K562 (cell line): ENCODE measurements around the gene PPP6R1. TPM values are rescaled to one million over a fixed set of nuclear protein-coding genes. Genes with fewer than 3 reads are reported as not detected.

Source experiments
- ARID3A ChIP-seq: IDR thresholded peaks from 2 replicates; pipeline ENCODE4 v1.6.1; 2012; ENCODE audit warnings: low read depth, low read length, improper control_type of control experiment, borderline replicate concordance
- DIDO1 ChIP-seq: fragments of 450-650 bp; IDR thresholded peaks from 2 replicates; pipeline ENCODE4 v1.6.1; 2016; ENCODE audit warnings: low read depth, missing biosample characterization, missing genetic modification characterization
- EP300 ChIP-seq: IDR thresholded peaks from 2 replicates; pipeline ENCODE4 v1.6.1; 2012; ENCODE audit warnings: low read length, improper control_type of control experiment
- ETV1 ChIP-seq: fragments of 450-650 bp; conservative IDR thresholded peaks from 2 replicates; pipeline ENCODE4 v1.6.1; 2016; ENCODE audit warnings: missing genetic modification characterization, control low read depth, low read depth, missing compliant biosample characterization
- FOSL1 ChIP-seq: fragments of 200-800 bp; sonication (Bioruptor generic); conservative IDR thresholded peaks from 2 replicates; pipeline ENCODE4 v1.6.1; 2016; ENCODE audit warnings: missing genetic modification characterization, missing compliant biosample characterization
- HLTF ChIP-seq: fragments of 450-650 bp; IDR thresholded peaks from 2 replicates; pipeline ENCODE4 v1.6.1; 2016
- JUND ChIP-seq, 2 experiments: IDR thresholded peaks; 2 replicates in 1 of 2; 3 replicates in 1 of 2; pipeline ENCODE4 v1.6.1; 2011; ENCODE audit warnings: borderline replicate concordance in 2 of 2, low read depth in 2 of 2, low read length in 2 of 2, improper control_type of control experiment in 1 of 2, missing biosample characterization in 1 of 2, missing genetic modification characterization in 1 of 2, missing genetic modification reagents in 1 of 2
- NR2C1 ChIP-seq, 2 experiments: fragments of 450-650 bp; IDR thresholded peaks; 2 replicates each; pipeline ENCODE4 v1.6.1; 2017; ENCODE audit warnings: mild to moderate bottlenecking in 2 of 2, antibody characterized with exemption in 1 of 2, inconsistent platforms in 1 of 2, missing compliant biosample characterization in 1 of 2, missing genetic modification characterization in 1 of 2
- NRF1 ChIP-seq, 2 experiments: fragments of 450-650 bp; IDR thresholded peaks in 1 of 2; conservative IDR thresholded peaks in 1 of 2; 2 replicates each; pipeline ENCODE4 v1.6.1; 2014; ENCODE audit warnings: mild to moderate bottlenecking in 2 of 2
- POU5F1 ChIP-seq: fragments of 150-350 bp; IDR thresholded peaks from 2 replicates; pipeline ENCODE4 v1.6.1; 2014; ENCODE audit warnings: borderline replicate concordance, low read length, low read depth, mild to moderate bottlenecking; ENCODE audit not compliant: partially characterized antibody
- PPARD ChIP-seq: fragments of 250-450 bp; sonication (Bioruptor Pico); IDR thresholded peaks from 2 replicates; pipeline ENCODE4 v1.8.0; 2022; ENCODE audit warnings: inconsistent platforms, mild to moderate bottlenecking, moderate library complexity
- PTTG1 ChIP-seq: fragments of 450-650 bp; IDR thresholded peaks from 2 replicates; pipeline ENCODE4 v1.6.1; 2016; ENCODE audit warnings: low read depth, mild to moderate bottlenecking, missing genetic modification characterization, missing compliant biosample characterization
- RBM25 ChIP-seq: fragments of 200-400 bp; formaldehyde crosslinking; IDR thresholded peaks from 2 replicates; pipeline ENCODE4 v1.6.1; 2018; ENCODE audit warnings: low read length, low read depth, moderate library complexity; ENCODE audit not compliant: severe bottlenecking
- TAF7 ChIP-seq: fragments of 450-650 bp; IDR thresholded peaks from 2 replicates; pipeline ENCODE4 v1.6.1; 2016; ENCODE audit warnings: missing genetic modification characterization, missing compliant biosample characterization
- TEAD4 ChIP-seq, 2 experiments: sonication (generic) in 1 of 2; formaldehyde crosslinking in 1 of 2; IDR thresholded peaks; 2 replicates each; pipeline versions ENCODE4 v1.6.1 to v1.8.0; 2012 to 2022; ENCODE audit warnings: borderline replicate concordance in 1 of 2, inconsistent platforms in 1 of 2, low read length in 1 of 2, mild to moderate bottlenecking in 1 of 2, missing genetic modification reagents in 1 of 2
- YBX1 ChIP-seq: fragments of 450-650 bp; IDR thresholded peaks from 2 replicates; pipeline ENCODE4 v1.7.1; 2016; ENCODE audit warnings: mild to moderate bottlenecking
- ZNF146 ChIP-seq: IDR thresholded peaks from one replicate; pipeline ENCODE4 v1.6.1; 2018; ENCODE audit warnings: missing compliant biosample characterization; ENCODE audit not compliant: unreplicated experiment
- ZNF23 ChIP-seq: fragments of 250-450 bp; sonication (Bioruptor Pico); IDR thresholded peaks from 2 replicates; pipeline ENCODE4 v1.4.0; 2020; ENCODE audit warnings: mild to moderate bottlenecking
- ZNF24 ChIP-seq: fragments of 450-650 bp; IDR thresholded peaks from 2 replicates; pipeline ENCODE4 v1.6.1; 2016
- polyA plus RNA-seq, 8 experiments: library from polyadenylated mRNA; depleted of rRNA in 4 of 8; stranded (reverse) in 5 of 8; unstranded in 3 of 8; fragments of >200 nt; fragmentation: Nextera tagmentation in 2 of 8; fragmentation: Illumina TruSeq in 1 of 8; extraction: Ambion mirVana in 2 of 8; extraction: Trizol in 1 of 8; gene quantifications; 2 replicates each; pipeline versions ENCODE4 v1.2.1 to v1.2.3, GENCODE V29; 2011 to 2014; ENCODE audit warnings: inconsistent platforms in 1 of 8, missing spikeins in 1 of 8
- total RNA-seq, 7 experiments: library from RNA; depleted of rRNA in 6 of 7; stranded (reverse); fragments of >200 nt in 6 of 7; fragmentation: Illumina TruSeq in 2 of 7; extraction: Trizol in 2 of 7; gene quantifications; 2 replicates each; pipeline versions ENCODE4 v1.2.1 to v1.2.3, GENCODE V29; 2011 to 2021; ENCODE audit warnings: low replicate concordance in 1 of 7
- TF ChIP-seq, protein P1 (sequence below): fragments of 250-450 bp; sonication (Bioruptor Pico); IDR thresholded peaks from 2 replicates; pipeline ENCODE4 v1.8.0; 2022; ENCODE audit warnings: inconsistent platforms
- TF ChIP-seq, protein P2 (sequence below): sonication (generic); formaldehyde crosslinking; IDR thresholded peaks from 2 replicates; pipeline ENCODE4 v1.8.0; 2022; ENCODE audit warnings: mild to moderate bottlenecking, missing genetic modification reagents

PPP6R1 gene
- total and polyA plus RNA-seq, 9 of the 15 experiments (the other 6 are each of a cell fraction or from before 2014, with no cell fraction given): 0.48 to 135 (median 37.2) TPM

DNA sequence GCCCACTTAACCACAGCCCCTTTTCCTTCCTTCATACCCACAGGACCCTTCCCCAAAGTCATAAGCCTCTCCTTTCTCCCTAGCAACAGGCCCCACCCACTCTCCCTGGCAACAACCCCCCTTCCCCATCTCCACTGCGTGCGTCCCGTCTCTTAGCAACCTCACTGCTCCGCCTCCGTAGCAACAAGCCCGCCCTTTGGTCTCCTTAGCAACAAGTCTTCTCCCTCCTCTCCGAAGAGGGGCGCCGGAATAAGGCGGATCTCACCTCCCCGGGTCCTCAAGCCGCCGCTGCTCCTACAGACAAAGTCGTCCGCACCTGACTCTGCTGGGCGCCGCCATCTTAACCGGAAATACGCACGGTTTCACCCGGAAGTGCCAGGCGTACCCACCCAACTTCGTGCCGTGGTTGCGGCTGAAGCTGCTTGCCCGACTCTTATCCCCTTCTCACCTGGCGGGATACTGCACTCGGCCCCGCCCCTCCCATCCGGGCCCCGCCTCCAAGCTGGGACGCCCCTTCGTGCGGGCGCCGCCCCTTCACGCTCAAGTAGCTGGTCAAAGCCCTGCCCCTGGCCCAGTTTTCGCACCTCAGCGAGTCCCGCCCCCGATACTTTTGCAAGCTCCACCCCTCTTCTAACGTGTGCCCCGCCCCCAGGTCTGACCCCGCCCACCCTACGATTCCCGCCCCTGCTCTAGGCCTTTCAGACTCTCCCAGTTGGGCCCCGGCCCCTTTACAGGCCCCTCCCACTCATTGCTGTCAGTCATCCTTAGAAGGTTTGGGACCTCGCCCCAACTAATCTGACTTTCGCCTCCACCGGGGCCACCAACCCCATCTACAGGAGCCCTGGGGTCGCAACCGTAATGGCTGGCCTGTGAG is 21.2 kb upstream of the PPP6R1 start, which contains the start of gene HSPBP1 (continued):
- TF ChIP-seq NR2C1 (IDR thresholded peaks at IDR 0.05) (peak; percentile 97), NR2C1 (tag; IDR thresholded peaks at IDR 0.05) (peak; percentile 98), YBX1 (no peak), PPARD (CRISPR knock-in tag) (no peak), ARID3A (no peak), ZNF24 (no peak), JUND (IDR thresholded peaks at IDR 0.05; ENCODE audit: borderline replicate concordance, low read depth, low read length) (no peak; the same call in 1 of the 2 replicates), JUND (tag; IDR thresholded peaks at IDR 0.05; ENCODE audit: borderline replicate concordance, low read depth, low read length) (no peak), DIDO1 (tag) (peak; percentile 40; the same call in 1 of the 2 replicates), POU5F1 (peak; percentile 61), HLTF (0 out of 2 replicates have a peak, but pooled peaks have one; percentile 61), PTTG1 (tag) (no peak), RBM25 (no peak), ZNF146 (CRISPR knock-in tag) (no peak), TAF7 (tag) (no peak), FOSL1 (no peak), TEAD4 (IDR thresholded peaks at IDR 0.05; ENCODE audit: low read length) (no peak), TEAD4 (CRISPR knock-in tag; IDR thresholded peaks at IDR 0.05; ENCODE audit: borderline replicate concordance) (no peak), NRF1 (conservative IDR thresholded peaks at IDR 0.05 in 1 of 2, IDR thresholded peaks at IDR 0.05 in 1 of 2) (peak; percentile 9 to 48; a peak in 3 of 4 replicates), ZNF23 (CRISPR knock-in tag) (no peak), EP300 (no peak), ETV1 (peak; percentile 75)
- TF ChIP-seq, protein P1, sequence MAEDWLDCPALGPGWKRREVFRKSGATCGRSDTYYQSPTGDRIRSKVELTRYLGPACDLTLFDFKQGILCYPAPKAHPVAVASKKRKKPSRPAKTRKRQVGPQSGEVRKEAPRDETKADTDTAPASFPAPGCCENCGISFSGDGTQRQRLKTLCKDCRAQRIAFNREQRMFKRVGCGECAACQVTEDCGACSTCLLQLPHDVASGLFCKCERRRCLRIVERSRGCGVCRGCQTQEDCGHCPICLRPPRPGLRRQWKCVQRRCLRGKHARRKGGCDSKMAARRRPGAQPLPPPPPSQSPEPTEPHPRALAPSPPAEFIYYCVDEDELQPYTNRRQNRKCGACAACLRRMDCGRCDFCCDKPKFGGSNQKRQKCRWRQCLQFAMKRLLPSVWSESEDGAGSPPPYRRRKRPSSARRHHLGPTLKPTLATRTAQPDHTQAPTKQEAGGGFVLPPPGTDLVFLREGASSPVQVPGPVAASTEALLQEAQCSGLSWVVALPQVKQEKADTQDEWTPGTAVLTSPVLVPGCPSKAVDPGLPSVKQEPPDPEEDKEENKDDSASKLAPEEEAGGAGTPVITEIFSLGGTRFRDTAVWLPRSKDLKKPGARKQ (CRISPR knock-in tag): no peak
- TF ChIP-seq, protein P2, sequence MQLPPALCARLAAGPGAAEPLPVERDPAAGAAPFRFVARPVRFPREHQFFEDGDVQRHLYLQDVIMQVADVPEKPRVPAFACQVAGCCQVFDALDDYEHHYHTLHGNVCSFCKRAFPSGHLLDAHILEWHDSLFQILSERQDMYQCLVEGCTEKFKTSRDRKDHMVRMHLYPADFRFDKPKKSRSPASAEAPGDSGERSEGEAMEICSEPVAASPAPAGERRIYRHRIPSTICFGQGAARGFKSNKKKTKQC (CRISPR knock-in tag): 0 out of 2 replicates have a peak, but pooled peaks have one; percentile 27
